ENCODE data around the gene CCDC30.
A peak's percentile ranks its signal among the peaks of the same experiment; 100 is the strongest.
"Not testable (repeated sequence)": the region's sequence is repeated elsewhere in the genome, so short reads cannot be mapped to it uniquely, and the experiment has no call there.

CCDC30 gene

GRCh38 chr1:42461196-42461595 is 1.9 kb upstream of the CCDC30 start:
- DNase-seq (no peak), ATAC-seq (replicated peaks) (no peak)
- Mint-ChIP-seq H3K36me3 (ENCODE audit: insufficient read depth) (peaks cover 63% of the 10 kb centered on the region), H3K27ac (peak overlapping the region in 1 of 2 donors; percentile 22), H3K4me3 (no peak overlapping the region), H3K27me3 (no peaks in the 10 kb centered on the region), H3K4me1 (ENCODE audit: low read depth in 2 of 2) (peaks cover 28 to 45% of the 10 kb centered on the region in 2 donors), H3K9me3 (no peaks in the 10 kb centered on the region)

GRCh38 chr1:42463921-42464320 is 835 bp downstream of the CCDC30 start:
- Mint-ChIP-seq H3K27ac (peak overlapping the region; percentile 96 to 97), H3K36me3 (ENCODE audit: insufficient read depth) (peaks cover 39% of the 10 kb centered on the region), H3K4me3 (peak overlapping the region; percentile 83 to 85), H3K9me3 (no peaks in the 10 kb centered on the region), H3K27me3 (peaks cover 0 to 5% of the 10 kb centered on the region in 2 donors), H3K4me1 (ENCODE audit: low read depth in 2 of 2) (peaks cover 16 to 28% of the 10 kb centered on the region in 2 donors)
- DNase-seq: no peak
- no peak for ATAC-seq (replicated peaks)

- DNase-seq (no peak), ATAC-seq (replicated peaks) (no peak)
- H3K9me3 Mint-ChIP-seq: no peaks in the 10 kb centered on the region
- H3K36me3 Mint-ChIP-seq (ENCODE audit: insufficient read depth): peaks cover 27% of the 10 kb centered on the region
- peaks cover 13 to 19% of the 10 kb centered on the region in 2 donors for H3K4me1 Mint-ChIP-seq (ENCODE audit: low read depth in 2 of 2)
- peaks cover 0 to 5% of the 10 kb centered on the region in 2 donors for H3K27me3 Mint-ChIP-seq
- no peak overlapping the region for H3K4me3 Mint-ChIP-seq
- no peak overlapping the region for H3K27ac Mint-ChIP-seq
These were observed 2.9 kb downstream of the CCDC30 start for GRCh38 chr1:42466030-42466429.

- ATAC-seq (replicated peaks) (no peak), DNase-seq (no peak)
- Mint-ChIP-seq H3K9me3 (no peaks in the 10 kb centered on the region), H3K36me3 (ENCODE audit: insufficient read depth) (no peaks in the 10 kb centered on the region), H3K4me1 (ENCODE audit: low read depth in 2 of 2) (no peaks in the 10 kb centered on the region), H3K27me3 (peaks cover 0 to 5% of the 10 kb centered on the region in 2 donors), H3K4me3 (no peak overlapping the region), H3K27ac (no peak overlapping the region)
These were observed 6.6 kb downstream of the CCDC30 start for GRCh38 chr1:42469727-42470126.

GRCh38 chr1:42476605-42477004 is 13.5 kb downstream of the CCDC30 start:
- Mint-ChIP-seq H3K36me3 (ENCODE audit: insufficient read depth) (no peaks in the 10 kb centered on the region), H3K27ac (no peak overlapping the region), H3K4me3 (no peak overlapping the region), H3K9me3 (no peaks in the 10 kb centered on the region), H3K27me3 (no peaks in the 10 kb centered on the region), H3K4me1 (ENCODE audit: low read depth in 2 of 2) (no peaks in the 10 kb centered on the region)
- ATAC-seq (replicated peaks) (no peak), DNase-seq (no peak)

GRCh38 chr1:42477354-42477753 is 14.3 kb downstream of the CCDC30 start:
- H3K27ac Mint-ChIP-seq; H3K4me3 Mint-ChIP-seq; H3K9me3 Mint-ChIP-seq; H3K4me1 Mint-ChIP-seq (ENCODE audit: low read depth in 2 of 2); H3K36me3 Mint-ChIP-seq (ENCODE audit: insufficient read depth); ATAC-seq (replicated peaks); H3K27me3 Mint-ChIP-seq; DNase-seq: not testable (repeated sequence)

- no peak for DNase-seq
- H3K9me3 Mint-ChIP-seq: no peaks in the 10 kb centered on the region
- H3K27ac Mint-ChIP-seq: no peak overlapping the region
- no peaks in the 10 kb centered on the region for H3K36me3 Mint-ChIP-seq (ENCODE audit: insufficient read depth)
- no peaks in the 10 kb centered on the region for H3K27me3 Mint-ChIP-seq
- ATAC-seq (replicated peaks): no peak
- H3K4me1 Mint-ChIP-seq (ENCODE audit: low read depth in 2 of 2): no peaks in the 10 kb centered on the region
- no peak overlapping the region for H3K4me3 Mint-ChIP-seq
These were observed 14.7 kb downstream of the CCDC30 start for GRCh38 chr1:42477775-42478174.

- Mint-ChIP-seq H3K4me3 (no peak overlapping the region), H3K4me1 (ENCODE audit: low read depth in 2 of 2) (no peaks in the 10 kb centered on the region), H3K9me3 (no peaks in the 10 kb centered on the region), H3K36me3 (ENCODE audit: insufficient read depth) (peaks cover 3% of the 10 kb centered on the region), H3K27me3 (no peaks in the 10 kb centered on the region), H3K27ac (no peak overlapping the region)
- DNase-seq (no peak), ATAC-seq (replicated peaks) (no peak)
These were observed 16.5 kb downstream of the CCDC30 start for GRCh38 chr1:42479621-42480020.

- Mint-ChIP-seq H3K4me3 (no peak overlapping the region), H3K27ac (no peak overlapping the region), H3K4me1 (ENCODE audit: low read depth in 2 of 2) (no peaks in the 10 kb centered on the region), H3K9me3 (no peaks in the 10 kb centered on the region), H3K36me3 (ENCODE audit: insufficient read depth) (peaks cover 3% of the 10 kb centered on the region), H3K27me3 (no peaks in the 10 kb centered on the region)
- no peak for ATAC-seq (replicated peaks)
- no peak for DNase-seq
These were observed 17.8 kb downstream of the CCDC30 start for GRCh38 chr1:42480921-42481320.

- H3K27ac Mint-ChIP-seq: no peak overlapping the region
- no peak for DNase-seq
- H3K4me3 Mint-ChIP-seq: no peak overlapping the region
- no peaks in the 10 kb centered on the region for H3K4me1 Mint-ChIP-seq (ENCODE audit: low read depth in 2 of 2)
- H3K9me3 Mint-ChIP-seq: no peaks in the 10 kb centered on the region
- no peak for ATAC-seq (replicated peaks)
- peaks cover 3% of the 10 kb centered on the region for H3K36me3 Mint-ChIP-seq (ENCODE audit: insufficient read depth)
- no peaks in the 10 kb centered on the region for H3K27me3 Mint-ChIP-seq
These were observed 19.6 kb downstream of the CCDC30 start for GRCh38 chr1:42482635-42483153.

GRCh38 chr1:42484382-42484781 is 21.3 kb downstream of the CCDC30 start:
- H3K4me3 Mint-ChIP-seq: no peak overlapping the region
- no peaks in the 10 kb centered on the region for H3K27me3 Mint-ChIP-seq
- H3K4me1 Mint-ChIP-seq (ENCODE audit: low read depth in 2 of 2): no peaks in the 10 kb centered on the region
- H3K27ac Mint-ChIP-seq: no peak overlapping the region
- ATAC-seq (replicated peaks) (no peak), DNase-seq (no peak)
- H3K9me3 Mint-ChIP-seq: no peaks in the 10 kb centered on the region
- peaks cover 3% of the 10 kb centered on the region for H3K36me3 Mint-ChIP-seq (ENCODE audit: insufficient read depth)

- H3K4me1 Mint-ChIP-seq (ENCODE audit: low read depth in 2 of 2): no peaks in the 10 kb centered on the region
- no peaks in the 10 kb centered on the region for H3K36me3 Mint-ChIP-seq (ENCODE audit: insufficient read depth)
- no peak overlapping the region for H3K27ac Mint-ChIP-seq
- no peak for ATAC-seq (replicated peaks)
- H3K9me3 Mint-ChIP-seq: no peaks in the 10 kb centered on the region
- no peak for DNase-seq
- no peaks in the 10 kb centered on the region for H3K27me3 Mint-ChIP-seq
- H3K4me3 Mint-ChIP-seq: no peak overlapping the region
These were observed 27.2 kb downstream of the CCDC30 start for GRCh38 chr1:42490237-42490636.

- H3K36me3 Mint-ChIP-seq (ENCODE audit: insufficient read depth); H3K27ac Mint-ChIP-seq; ATAC-seq (replicated peaks); DNase-seq; H3K4me1 Mint-ChIP-seq (ENCODE audit: low read depth in 2 of 2); H3K4me3 Mint-ChIP-seq; H3K27me3 Mint-ChIP-seq; H3K9me3 Mint-ChIP-seq: not testable (repeated sequence)
These were observed 38.9 kb downstream of the CCDC30 start for GRCh38 chr1:42502031-42502430.

GRCh38 chr1:42504535-42505128 is 41.5 kb downstream of the CCDC30 start:
- H3K4me1 Mint-ChIP-seq (ENCODE audit: low read depth in 2 of 2): no peaks in the 10 kb centered on the region
- ATAC-seq (replicated peaks) (no peak), DNase-seq (no peak)
- peaks cover 11% of the 10 kb centered on the region for H3K36me3 Mint-ChIP-seq (ENCODE audit: insufficient read depth)
- no peaks in the 10 kb centered on the region for H3K27me3 Mint-ChIP-seq
- H3K9me3 Mint-ChIP-seq: no peaks in the 10 kb centered on the region
- no peak overlapping the region for H3K27ac Mint-ChIP-seq
- no peak overlapping the region for H3K4me3 Mint-ChIP-seq

Measured in effector memory CD8-positive, alpha-beta T cell (primary cell).